GM12801 (cell line): ENCODE measurements around the gene RYR2.

Experiments
- TF ChIP-seq, protein P1 (sequence below): IDR thresholded peaks from one replicate; pipeline ENCODE4 v1.5.1; 2011; ENCODE audit warnings: control low read depth; ENCODE audit not compliant: insufficient read length; ENCODE audit errors: extremely low read depth

The RYR2 gene

GRCh38 chr1:237405912-237406311 is 363.9 kb downstream of the RYR2 start:
- TF ChIP-seq, protein P1, sequence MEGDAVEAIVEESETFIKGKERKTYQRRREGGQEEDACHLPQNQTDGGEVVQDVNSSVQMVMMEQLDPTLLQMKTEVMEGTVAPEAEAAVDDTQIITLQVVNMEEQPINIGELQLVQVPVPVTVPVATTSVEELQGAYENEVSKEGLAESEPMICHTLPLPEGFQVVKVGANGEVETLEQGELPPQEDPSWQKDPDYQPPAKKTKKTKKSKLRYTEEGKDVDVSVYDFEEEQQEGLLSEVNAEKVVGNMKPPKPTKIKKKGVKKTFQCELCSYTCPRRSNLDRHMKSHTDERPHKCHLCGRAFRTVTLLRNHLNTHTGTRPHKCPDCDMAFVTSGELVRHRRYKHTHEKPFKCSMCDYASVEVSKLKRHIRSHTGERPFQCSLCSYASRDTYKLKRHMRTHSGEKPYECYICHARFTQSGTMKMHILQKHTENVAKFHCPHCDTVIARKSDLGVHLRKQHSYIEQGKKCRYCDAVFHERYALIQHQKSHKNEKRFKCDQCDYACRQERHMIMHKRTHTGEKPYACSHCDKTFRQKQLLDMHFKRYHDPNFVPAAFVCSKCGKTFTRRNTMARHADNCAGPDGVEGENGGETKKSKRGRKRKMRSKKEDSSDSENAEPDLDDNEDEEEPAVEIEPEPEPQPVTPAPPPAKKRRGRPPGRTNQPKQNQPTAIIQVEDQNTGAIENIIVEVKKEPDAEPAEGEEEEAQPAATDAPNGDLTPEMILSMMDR, result no peak

DNA sequence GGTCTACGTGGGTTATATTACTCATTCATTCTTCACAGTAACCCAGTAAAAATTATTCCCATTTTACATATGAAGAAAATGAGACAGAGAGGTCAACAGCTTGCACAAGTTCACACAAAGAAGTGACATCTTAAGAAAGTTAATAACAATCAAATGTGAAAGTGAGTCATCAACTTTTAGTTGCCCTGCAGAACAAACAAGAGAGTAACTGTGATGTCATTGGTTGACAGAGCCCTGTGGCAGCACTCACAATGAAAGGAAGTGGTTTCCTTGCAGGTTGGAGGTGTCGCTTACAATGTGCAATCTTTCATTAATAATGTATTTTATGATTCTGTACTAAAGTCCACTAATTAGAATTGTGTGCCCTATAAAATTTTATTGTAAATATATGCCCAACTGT is 369.6 kb downstream of the RYR2 start:
- TF ChIP-seq, protein P1, result no peak

- TF ChIP-seq, protein P1, result no peak
Observed at GRCh38 chr1:237416924-237417655, 375.1 kb downstream of the RYR2 start.

- TF ChIP-seq, protein P1, result no peak
Observed at GRCh38 chr1:237428809-237429208, 386.8 kb downstream of the RYR2 start.

GRCh38 chr1:237429252-237429651 is 387.3 kb downstream of the RYR2 start:
- TF ChIP-seq, protein P1, result no peak

DNA sequence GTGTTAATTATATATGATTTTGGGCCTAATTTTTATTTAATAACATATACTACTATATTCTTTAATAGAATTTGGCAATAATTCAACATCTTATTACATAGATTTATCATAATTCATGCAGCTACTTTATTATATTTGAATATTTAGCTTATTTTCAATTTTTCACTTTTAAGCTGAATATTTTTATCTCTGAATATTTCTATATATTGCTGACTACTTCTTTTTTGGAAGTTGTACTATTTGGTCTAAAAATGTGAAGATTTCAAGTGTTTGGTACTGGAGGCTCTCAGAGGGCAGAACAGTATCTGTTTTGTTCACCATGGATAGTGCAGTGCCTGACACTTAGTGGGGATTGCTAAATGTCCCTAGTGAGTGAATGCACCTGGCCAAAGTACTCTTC is 389.5 kb downstream of the RYR2 start:
- TF ChIP-seq, protein P1, result no peak

DNA sequence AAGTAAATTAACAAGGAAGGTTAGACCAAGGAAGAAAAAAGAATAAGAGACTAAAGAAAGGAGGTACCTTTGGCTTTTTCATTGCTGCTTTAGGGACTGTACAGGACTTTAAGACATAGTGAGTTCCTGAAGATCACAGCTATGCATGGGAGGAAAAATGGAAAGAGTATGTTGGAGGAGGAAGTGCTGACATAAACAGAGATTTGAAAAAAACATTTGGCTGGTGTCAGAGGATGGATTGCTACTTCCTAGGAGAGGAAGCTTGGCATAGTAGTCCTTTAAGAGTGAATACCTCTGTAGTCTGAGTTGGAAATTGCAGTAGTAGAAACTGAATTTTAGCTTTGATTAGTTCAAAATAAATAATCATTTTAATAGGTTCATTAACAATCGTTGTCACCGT is 398.4 kb downstream of the RYR2 start:
- TF ChIP-seq, protein P1, result no peak
